ENCODE measurements around the gene CCNB3.

The CCNB3 gene

DNA sequence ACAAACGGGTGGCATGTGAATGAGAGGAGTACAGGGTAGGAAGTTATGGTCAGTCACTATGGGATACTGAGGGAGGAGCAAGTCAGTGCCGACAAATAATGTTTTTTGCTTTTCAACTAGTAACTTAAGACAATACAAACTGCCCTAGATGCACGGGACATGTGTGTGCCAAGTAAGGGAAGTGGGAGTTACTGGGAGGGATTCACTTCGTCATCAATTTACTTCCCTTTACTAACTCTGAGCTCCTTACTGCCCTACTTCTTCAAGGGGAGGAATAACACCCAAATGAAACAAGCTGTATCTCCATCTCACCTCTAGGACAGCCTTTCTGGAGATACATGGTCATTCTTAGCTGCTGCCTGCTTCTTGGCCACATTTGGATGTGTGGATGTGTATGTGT is 168.4 kb downstream of the CCNB3 start:
- no peak for DNase-seq

DNA sequence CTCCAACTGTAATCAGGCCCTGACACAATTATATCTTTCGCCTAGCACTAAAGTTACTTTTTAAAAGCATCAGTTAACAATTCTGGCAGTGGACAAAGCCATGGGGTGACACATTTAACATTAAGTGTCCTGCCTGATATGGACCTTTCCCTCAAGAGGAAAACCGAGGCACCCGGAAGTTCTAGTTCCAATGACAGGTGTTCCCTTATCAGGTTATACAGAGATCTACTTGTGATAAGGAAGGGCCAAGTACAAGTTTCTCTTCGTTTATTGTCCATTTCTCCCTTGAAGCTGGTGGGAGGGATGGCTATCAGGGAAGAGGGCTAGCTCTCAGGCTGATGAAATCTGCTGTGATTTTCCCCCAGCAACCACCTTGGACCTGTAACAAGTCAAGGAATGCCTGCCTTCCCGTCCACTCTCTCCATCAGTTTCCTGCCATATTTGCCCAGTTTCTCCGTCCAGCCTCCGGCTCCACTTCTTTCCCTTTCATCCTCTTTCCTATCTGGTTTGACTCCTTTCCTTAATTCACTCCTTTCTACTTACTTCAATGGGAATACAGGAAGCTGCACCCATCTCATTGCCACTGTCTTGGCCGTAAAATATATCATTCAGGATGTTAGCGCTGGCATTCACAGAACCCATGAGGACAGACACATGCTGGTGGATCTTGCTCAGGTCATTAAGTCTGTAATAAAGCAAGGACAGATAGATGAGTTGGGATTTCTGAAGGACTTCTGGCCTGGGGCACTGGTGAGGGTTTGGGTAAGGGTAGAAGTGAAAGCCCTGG is 171.1 kb downstream of the CCNB3 start:
- DNase-seq = no peak

DNA sequence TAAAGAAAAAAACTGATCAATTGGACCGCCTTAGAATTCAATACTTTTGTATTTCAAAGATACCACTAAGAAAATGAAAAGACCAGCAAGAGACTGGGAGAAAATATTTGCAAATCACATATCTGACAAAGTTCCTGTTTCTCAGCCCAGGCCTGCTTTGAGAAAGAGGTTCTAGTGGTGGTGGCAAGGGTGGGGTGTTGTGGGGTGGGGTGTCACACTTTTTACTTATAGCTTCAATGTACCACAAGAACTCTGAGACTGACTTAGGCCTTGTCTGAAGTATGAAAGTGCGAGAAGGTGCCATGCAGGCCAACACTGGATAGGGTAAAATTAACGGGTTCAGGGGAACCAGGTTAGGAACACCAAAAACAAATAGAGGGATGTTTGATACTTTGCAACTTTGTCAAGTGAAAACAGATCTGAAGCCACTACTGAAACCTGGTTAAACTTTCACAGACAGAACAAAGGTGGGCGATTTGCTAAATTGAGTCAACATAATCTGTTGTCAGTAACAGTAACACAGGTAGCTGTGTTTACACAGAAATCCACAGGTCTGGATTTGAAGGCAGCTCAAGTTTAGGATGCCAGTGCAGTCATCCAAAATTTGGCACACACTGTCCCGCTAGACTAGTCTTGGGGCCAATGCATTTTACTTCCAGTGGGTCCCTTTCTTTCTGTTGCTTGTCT is 177.3 kb downstream of the CCNB3 start:
- DNase-seq = no peak

DNA sequence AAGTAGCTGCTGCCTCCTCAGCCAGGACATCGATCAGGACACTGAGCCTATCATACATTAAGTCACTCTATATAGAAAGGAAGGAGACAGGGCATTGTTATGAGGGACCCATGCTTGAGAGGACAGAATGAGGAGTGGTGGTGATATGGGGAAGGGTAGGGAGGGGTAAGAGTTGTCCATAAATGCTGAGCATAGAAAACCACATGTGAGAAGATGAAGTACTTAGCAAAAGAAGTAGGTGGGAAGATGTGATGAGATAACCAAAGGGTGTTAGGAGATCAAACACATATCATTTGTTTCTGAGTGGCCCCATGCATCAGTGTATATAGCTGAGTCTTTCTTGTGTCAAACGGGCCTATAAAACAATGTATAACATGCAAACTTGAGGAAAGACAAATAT is 182.0 kb downstream of the CCNB3 start:
- no peak for DNase-seq

DNA sequence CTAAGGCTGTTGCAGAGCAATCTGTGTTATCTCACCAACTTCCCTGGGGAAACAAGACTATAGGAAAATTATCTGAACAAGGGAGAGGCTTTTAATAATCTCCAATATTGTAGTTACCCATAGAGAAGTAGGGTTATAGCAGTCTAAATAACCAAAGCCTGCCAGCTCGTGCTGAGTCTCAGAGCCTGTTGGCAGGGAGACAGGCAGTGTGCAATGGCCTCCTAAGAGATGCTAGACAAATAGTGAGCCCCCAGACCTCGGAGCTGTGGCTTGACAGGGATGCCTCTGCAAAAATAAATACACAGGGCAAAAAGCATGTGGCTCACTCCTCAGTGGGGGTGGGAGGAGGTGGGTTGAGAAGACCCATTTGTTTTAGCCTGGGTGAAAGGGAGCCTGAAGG is 189.3 kb downstream of the CCNB3 start:
- no peak for DNase-seq

All from NCI-H226 (cell line).